ENCODE data around the gene KIF5C.

- TF ChIP-seq POLR2AphosphoS5 (IDR thresholded peaks at IDR 0.05), result no peak
- TF ChIP-seq POLR2A (IDR thresholded peaks at IDR 0.05), result no peak
- TF ChIP-seq CTCF (IDR thresholded peaks at IDR 0.05), result no peak
- TF ChIP-seq EP300 (IDR thresholded peaks at IDR 0.05; ENCODE audit: low read depth), result no peak
Observed at GRCh38 chr2:148917431-148917830, 42.4 kb downstream of the KIF5C start.
